ENCODE measurements around the gene UMAD1.

The UMAD1 gene

DNA sequence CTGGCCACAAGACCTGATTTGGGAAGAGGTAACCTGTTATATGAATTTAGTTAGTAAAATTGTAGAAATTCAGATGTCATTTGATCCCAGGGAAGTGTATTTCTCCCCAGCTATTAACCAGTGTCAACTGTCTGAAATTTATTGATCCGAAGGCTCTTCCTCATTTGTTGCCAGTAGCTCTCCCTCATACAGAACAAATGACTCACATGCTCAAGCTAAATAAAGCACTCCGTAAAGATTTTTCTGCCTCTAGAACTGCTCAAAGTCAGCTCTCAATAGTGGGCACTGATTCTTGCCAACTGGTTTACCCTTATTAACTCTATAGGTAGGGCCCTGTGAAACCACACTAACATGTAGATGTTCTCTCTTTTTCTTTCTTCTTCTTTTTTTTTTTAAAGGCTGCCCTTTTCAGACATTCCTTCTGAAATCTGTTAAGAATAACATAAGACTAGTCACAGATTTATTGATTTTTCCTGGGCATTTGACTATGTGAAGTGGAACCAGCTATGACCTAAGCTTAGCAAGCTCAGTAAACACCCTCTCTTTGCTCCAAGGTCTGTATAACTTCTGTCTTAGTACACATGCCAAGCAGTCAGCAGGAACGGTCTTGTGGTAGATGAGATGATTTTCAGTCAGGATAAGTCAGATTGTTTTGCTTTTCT, 56.0 kb downstream of the UMAD1 start:
- no peak for DNase-seq (ENCODE audit: low read depth)
- no peak overlapping the region for H3K4me3 ChIP-seq (ENCODE audit: low read depth, low read length)

DNA sequence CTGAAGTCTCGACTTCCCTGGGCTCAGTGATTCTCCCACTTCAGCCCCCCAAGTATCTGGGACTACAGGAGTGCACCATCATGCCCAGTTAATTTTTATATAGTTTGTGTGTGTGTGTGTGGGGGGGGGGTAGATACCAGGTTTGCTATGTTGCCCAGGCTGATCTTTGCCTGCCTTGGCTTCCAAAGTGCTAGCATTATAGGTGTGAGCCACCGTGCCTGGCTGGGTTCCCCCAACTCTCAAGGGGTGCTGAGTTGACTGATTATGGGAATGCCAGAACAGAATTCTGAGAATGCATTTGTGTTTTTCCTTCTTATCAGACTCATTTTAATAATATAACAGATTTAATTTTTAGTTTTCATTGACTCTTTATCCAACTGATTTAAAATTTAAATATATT, 58.4 kb downstream of the UMAD1 start:
- TF ChIP-seq, protein P1, sequence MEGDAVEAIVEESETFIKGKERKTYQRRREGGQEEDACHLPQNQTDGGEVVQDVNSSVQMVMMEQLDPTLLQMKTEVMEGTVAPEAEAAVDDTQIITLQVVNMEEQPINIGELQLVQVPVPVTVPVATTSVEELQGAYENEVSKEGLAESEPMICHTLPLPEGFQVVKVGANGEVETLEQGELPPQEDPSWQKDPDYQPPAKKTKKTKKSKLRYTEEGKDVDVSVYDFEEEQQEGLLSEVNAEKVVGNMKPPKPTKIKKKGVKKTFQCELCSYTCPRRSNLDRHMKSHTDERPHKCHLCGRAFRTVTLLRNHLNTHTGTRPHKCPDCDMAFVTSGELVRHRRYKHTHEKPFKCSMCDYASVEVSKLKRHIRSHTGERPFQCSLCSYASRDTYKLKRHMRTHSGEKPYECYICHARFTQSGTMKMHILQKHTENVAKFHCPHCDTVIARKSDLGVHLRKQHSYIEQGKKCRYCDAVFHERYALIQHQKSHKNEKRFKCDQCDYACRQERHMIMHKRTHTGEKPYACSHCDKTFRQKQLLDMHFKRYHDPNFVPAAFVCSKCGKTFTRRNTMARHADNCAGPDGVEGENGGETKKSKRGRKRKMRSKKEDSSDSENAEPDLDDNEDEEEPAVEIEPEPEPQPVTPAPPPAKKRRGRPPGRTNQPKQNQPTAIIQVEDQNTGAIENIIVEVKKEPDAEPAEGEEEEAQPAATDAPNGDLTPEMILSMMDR (IDR thresholded peaks at IDR 0.05; ENCODE audit: control insufficient read depth, extremely low read depth, insufficient read depth), result no peak
- H3K4me3 ChIP-seq (ENCODE audit: low read depth, low read length), result no peak overlapping the region
- no peak for DNase-seq (ENCODE audit: low read depth)

More for the DNA sequence above, 56.0 kb downstream of the UMAD1 start:
- TF ChIP-seq, protein P1 (IDR thresholded peaks at IDR 0.05; ENCODE audit: control insufficient read depth, extremely low read depth, insufficient read depth), result no peak

DNA sequence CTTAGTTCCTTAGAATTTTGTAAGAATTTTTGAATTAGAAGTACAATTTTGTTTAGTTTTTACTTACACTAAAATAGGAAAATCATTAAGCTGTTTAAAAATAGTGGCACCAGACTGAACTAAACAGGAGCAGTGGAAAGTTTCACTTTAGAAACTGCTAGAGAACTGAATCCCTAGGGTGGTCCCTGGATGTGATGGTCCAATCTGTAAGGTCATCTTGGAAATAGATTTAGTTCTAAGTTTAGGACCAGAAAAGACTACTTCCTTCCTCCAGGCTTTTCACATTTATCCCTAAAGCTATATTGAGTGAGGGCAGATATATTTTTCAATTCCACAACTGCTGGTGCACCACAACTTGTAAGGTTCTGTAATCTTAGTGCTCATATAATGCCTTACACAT, 58.8 kb downstream of the UMAD1 start:
- no peak for DNase-seq (ENCODE audit: low read depth)
- TF ChIP-seq, protein P1 (IDR thresholded peaks at IDR 0.05; ENCODE audit: control insufficient read depth, extremely low read depth, insufficient read depth), result no peak
- no peak overlapping the region for H3K4me3 ChIP-seq (ENCODE audit: low read depth, low read length)

DNA sequence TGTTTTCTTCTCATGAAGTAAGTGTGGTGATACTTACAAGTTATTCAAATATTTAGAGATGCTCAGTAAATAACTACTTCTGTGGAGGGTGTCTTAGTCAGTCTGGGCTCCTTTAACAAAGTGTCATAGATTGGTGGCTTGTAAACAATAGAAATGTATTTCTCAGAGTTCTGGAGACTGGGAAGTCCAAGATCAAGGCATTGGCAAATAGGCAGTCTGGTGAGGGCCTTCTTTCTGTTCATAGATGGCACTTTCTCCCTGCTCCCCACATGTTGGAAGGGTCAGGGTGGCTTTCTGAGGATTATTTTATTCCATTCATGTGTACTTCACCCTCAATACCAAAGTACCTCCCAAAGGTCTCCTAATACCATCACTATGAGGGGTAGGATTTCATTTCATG, 59.4 kb downstream of the UMAD1 start:
- TF ChIP-seq, protein P1 (IDR thresholded peaks at IDR 0.05; ENCODE audit: control insufficient read depth, extremely low read depth, insufficient read depth), result no peak
- no peak for DNase-seq (ENCODE audit: low read depth)
- H3K4me3 ChIP-seq (ENCODE audit: low read depth, low read length), result no peak overlapping the region

DNA sequence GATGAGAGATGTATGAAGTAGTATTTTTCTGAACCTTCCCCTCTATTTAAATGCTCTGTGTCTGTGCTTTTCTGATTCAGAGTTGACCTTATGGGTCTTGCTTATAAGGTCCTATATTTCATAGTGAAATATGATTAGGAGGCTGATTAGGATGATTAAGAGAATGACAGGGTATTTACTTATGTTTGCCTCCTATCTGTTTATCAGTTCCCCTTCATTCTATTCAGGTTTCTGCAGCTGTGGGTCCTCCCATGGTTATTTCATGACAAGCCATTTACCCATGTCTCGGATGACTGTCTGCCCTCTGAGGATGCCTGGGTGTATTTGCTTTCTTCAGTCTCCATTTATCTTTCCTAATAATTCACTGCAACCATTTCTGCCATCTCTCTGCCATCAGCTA, 61.0 kb downstream of the UMAD1 start:
- TF ChIP-seq, protein P1 (IDR thresholded peaks at IDR 0.05; ENCODE audit: control insufficient read depth, extremely low read depth, insufficient read depth), result no peak
- no peak for DNase-seq (ENCODE audit: low read depth)

DNA sequence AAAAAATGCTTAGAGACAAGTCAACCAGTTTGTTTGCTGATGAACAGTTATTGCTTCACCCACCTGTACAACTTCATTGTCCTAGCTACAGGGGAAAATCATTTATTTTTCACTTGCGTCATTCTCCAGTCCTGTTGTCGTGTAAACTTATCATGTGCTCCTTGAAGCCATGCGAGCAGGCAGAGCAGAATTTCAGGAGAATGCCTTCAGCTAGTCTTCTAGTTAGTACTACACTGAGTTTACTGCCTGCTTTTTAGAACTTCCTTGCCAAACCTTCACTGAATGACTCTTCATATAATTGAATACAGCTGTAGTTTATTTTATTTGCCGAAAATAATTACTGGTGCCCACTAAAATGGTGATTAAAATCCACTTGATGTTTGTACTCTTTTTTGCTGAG, 62.3 kb downstream of the UMAD1 start:
- TF ChIP-seq, protein P1 (IDR thresholded peaks at IDR 0.05; ENCODE audit: control insufficient read depth, extremely low read depth, insufficient read depth), result no peak
- no peak overlapping the region for H3K4me3 ChIP-seq (ENCODE audit: low read depth, low read length)
- no peak for DNase-seq (ENCODE audit: low read depth)

More for the DNA sequence above, 61.0 kb downstream of the UMAD1 start:
- no peak overlapping the region for H3K4me3 ChIP-seq (ENCODE audit: low read depth, low read length)

DNA sequence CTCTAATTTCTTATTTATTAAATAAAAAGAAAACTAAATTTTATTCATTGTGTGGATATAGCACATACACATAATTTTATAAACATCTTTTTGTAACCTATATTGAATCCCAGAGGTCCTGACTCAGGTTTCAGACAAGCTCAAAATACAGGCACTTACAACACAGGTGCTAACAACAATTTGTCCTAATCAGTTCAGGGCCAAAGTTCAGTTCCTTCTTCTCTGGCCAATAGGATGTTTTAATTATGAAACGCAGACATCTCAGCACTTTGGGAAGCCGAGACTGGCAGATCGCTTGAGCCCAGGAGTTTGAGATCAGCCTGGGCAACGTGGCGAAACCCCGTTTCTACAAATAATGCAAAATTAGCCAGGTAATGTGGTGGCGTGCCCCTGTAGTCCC, 62.9 kb downstream of the UMAD1 start:
- H3K4me3 ChIP-seq (ENCODE audit: low read depth, low read length), result no peak overlapping the region
- TF ChIP-seq, protein P1 (IDR thresholded peaks at IDR 0.05; ENCODE audit: control insufficient read depth, extremely low read depth, insufficient read depth), result no peak
- no peak for DNase-seq (ENCODE audit: low read depth)

Data from LNCaP clone FGC (cell line).